GM19238 (cell line): Measurements from ENCODE around the gene GRIP2.

Experiments
- DNase-seq: peaks from one replicate; pipeline ENCODE4 v3.0.0; 2011; ENCODE audit warnings: low spot score; ENCODE audit not compliant: insufficient read length

GRIP2 gene

DNA sequence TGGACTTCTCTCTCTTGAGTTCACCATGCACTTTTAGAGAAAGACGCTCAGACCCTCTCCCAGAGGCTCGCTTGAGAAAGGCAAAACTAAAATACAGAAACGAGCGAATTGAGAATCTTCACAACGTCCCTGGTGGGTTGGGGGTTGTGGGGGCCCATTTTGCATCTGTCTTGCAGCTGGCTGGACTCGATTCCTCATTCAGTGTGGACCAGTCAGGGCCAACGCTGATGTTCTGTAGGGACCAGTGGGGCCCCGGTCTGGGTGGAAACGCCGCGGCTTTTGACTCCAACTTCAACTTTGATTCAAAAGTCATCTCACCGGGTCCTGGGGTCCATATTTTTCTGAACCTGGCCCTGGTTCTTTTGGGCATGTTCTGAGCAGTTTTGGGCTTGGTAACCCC is 69.7 kb downstream of the GRIP2 start:
- DNase-seq = no peak

DNA sequence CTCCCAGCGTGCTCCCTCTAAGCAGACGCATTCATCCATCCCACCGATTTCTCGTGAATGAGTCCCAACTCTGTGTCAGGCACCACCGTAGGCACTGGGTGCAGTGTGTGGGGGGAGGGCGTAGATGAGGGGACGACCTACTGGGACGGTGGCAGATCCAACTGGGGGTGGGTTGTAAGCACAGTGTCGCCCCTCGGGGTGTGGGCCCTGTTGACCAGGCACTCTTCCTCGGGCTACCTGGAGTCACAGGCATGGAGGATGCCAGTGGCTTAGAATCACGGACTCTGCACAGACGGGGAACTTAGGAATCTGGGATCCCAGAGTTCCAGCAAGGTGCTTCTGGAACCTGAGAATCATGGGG is 71.5 kb downstream of the GRIP2 start:
- DNase-seq = no peak

DNA sequence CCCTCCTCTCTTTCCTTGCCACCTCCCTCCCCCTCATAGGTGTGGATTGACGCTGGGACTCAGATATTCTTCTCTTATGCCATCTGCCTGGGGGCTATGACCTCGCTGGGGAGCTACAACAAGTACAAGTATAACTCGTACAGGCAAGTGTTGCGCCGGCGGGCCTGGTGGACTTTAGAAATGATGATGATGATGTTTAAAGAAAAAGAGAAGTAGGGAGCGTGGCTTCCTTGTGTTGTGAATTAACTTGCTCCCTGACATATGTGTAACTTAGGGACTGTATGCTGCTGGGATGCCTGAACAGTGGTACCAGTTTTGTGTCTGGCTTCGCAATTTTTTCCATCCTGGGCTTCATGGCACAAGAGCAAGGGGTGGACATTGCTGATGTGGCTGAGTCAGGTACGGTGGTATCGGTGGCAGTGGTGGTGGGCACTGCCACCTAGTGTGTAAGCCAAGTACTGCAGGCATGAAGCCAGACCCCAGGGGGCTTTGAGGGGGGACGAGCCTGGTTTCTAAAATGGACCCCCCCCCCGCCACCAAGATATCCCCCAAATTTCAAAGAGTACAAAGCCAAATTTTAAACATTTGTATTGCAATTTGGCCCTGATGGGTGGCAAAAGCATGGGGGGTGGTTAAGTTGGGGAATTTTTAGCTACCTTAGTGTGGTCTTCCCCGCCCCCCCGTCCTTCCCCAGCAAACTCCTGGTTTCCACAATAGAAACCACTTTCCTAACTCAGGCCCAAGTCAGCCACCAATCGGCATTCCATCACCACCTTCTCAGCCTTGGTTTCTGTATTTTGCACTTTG is 72.1 kb downstream of the GRIP2 start:
- DNase-seq = peak; percentile 76

DNA sequence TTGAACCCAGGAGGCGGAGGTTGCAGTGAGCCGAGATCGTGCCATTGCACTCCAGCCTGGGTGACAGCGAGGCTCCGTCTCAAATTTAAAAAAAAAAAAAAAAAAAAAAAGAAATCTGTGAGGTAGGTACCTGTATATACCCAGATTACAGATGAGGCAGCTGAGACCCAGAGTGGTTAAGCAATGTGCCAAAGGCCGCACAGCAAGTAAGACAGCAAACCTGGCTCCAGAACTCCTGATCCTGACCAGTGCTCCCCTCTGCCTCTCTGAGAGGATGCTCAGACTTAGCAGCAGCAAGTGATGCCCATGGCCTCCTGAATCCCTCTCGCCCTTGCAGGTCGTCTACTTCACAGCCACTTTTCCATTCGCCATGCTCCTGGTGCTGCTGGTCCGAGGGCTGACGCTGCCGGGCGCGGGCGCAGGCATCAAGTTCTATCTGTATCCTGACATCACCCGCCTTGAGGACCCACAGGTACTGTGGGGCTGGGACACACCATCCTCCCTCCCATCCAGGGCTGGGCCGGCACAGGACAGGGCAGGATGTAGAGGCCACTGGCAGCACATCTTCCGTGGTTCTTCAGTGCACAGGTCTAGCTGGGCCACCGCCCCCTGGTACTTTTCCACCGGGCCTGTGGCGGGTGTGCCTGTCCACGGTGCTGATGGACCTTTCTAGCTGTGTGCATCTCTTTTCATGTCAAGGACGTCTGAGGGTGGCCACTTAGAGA is 73.8 kb downstream of the GRIP2 start:
- no peak for DNase-seq

DNA sequence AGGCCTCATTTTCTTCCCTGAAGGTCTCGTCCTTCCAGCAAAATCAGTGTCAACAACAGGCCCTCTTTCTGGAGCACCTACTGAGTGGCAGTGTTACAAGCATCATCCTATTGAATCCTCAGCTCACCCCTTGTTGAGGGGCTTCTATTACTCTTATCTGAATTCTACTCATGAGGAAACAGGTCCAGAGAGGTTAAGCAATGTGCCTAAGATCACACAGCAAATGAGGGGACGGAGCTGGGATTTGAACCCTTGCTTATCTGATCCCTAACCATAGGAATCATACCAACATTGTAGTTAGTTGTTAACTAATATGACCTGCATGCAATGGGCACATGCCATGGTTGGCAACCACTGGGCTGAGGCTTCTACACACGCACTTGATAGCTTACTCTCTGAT is 74.7 kb downstream of the GRIP2 start:
- no peak for DNase-seq

DNA sequence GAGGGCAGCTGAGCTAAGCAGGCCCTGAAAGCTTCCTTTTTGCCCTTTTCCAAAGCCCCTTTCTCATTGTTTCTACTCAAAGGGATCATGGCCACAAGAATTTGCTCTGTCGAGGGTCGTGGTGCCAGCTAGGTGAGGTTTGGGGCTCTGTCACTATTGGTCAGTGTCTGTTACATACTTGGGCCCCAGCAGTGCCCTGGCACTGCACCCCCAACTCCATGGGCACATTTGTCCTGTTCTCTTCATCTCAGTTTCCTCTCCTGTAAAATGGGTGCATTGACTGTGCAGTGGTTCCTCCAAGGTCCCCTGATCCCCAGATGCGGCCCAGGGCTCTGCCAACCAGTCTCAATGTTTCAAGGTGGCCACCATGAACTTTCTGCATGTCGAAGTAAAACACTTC is 75.6 kb downstream of the GRIP2 start:
- no peak for DNase-seq

DNA sequence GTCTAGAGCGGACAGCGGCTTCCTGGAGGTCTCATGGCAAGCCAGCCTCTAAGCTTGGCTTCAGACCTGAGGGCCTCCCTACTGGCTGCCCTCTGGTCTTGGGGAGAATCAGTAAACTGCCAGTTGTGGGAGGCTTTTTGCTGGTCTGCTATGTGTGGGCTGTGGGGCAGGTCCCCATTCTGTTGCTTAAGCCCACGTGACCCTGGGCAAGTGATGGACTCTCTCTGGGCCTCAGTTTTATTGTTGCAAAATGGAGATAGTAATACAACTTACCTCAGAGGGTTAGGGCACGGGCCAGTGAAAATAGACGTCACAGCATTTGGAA is 76.0 kb downstream of the GRIP2 start:
- no peak for DNase-seq

DNA sequence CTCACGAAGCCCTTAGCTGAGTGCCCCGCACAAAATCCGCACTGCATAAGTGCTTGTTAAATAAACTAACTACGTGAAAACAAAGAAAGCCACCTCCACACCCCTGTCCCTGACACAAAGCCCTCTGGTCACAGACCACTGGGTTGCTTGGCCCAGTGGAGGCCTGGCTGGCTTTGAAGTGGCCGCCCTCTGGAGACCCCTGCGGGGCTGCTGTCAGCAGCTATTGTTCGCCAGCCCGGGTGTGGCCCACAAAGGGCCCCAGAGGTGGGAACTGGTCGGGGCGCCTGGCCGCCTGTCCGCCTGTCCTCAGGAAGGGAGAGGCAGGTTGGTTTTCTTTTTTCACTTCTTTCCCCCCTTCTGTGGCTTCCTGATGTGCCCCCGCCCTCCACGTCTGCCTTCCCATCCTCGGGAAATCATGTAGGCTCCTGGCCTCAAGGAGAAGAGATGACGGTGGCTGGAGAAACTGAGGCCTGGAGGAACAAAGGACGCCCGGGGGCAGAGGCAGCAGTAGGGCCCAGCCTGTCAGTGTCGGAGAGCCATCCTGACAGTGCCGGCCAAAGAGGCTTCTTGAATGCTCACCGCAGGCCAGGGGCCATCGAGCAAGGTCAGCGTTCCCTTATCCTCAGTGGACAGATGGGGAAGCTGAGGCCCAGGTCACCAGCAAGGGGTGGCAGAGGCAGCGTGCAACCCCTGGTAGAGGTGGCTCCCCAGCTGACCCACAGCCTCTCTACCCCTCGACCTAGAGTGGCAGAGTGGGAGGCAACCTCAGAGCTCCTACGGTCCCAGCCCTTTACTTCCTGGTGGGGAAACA is 76.6 kb downstream of the GRIP2 start:
- DNase-seq = no peak

DNA sequence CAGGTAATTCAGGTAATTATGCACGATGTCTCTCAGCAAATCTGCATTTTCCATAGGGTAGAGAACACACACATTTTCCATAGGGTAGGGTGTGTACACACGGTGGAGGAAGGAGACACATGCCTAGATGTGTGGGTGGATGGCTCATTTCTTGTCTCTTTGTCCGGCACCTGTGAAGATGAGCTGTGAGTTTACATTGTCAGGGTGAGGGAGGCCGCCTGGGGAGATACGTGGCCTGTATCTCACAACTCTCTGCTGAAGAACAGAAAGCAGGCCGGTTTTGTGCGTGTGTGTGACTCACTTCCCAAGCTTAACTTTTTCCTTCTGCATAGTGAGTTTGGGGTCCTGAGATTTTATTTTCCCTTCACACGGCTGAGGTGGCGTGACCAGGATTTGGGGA is 77.4 kb downstream of the GRIP2 start:
- DNase-seq = no peak

DNA sequence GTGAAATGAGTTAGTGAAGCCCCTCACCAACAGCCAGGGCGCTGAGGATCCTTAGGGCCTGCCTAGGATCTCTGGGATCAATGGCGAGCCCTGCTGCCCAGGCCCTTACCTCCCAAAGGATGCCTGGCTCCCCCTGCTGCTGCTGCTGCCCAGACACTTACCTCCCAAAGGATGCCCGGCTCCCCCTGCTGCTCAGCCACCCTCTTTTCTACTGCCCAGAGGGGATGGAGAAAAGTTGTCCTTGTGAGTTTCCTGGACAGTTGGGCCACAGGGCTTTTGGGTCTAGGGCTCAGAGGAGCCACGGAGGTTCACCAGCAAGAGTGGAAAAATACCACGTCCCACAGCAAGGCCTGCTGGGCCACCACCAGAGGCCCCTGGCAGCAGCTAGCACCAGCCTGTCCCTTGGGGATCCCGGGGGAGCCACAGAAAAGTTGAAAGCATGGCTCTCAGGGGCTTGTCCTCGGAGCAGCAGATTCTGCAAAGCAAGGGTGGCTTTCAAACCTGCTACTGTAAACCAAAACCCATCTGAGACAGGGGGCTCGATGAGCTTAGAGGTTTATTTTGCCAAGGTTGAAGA is 78.3 kb downstream of the GRIP2 start:
- peak; percentile 66 for DNase-seq

DNA sequence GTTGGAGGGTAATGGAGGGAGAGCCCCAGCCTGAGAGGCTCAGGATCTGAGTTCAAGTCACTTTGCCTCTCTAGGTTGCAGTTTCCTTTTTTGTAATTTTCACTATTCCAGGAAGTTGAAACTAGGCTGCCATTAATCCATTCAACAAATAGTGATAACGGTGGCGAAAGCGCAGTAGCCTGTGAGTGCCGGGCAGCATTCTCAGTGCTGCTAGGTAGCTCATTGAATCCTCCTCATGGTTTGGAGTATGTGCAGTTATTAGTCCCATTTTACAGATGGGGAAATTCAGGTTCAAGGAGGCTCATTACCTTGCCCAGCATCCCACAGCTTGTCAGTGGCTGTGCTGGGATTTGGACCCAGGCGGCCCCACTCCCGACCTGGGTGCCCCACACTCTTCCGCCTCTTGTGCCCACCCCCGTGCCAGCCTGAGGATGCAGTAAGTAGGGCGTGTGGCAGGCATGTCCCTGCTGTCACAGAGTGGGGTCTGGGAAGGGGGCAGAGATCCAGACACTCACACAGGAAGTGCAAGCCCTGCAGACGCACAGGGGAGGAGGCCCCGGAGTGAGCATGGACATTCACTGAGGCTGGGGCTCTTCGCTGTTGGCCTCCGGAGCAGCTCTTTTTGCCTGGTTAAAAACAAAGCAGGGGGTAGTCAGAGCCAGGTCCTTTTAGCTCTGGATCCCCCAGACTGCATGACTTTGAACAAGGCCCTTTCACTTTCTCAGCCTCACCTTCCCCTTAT is 79.0 kb downstream of the GRIP2 start:
- no peak for DNase-seq

DNA sequence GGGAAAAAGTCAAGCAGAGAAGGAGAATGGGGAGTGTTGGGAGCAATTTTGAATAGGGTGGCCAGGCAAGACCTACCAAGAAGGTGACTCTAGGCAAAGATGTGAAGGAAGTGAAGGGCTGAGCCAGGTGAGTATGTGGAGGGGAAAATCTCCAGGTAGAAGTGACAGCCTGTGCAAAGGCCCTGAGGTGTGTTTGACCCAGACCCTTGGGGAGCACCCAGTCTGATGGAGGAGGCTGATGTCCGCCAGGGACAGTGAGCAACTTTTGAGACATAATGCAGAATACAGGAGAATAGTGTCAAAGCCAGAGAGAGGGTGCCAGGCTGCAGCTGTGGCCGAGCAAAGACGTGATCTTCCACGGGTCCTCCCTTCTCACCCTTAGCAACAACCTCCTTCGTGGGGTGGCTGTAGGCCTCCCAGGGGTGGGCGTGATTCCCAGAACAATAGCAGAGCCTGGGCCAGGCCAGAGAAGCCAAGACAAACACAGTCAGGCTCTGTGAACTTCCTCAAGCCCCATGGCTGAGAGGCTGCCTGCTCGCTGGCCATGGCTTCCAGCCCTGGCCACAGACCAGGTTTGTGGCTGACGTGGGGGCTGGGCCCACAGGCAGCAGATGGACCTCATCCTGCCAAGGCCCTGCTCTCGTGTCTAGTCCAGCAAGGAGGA is 79.7 kb downstream of the GRIP2 start:
- DNase-seq = no peak

DNA sequence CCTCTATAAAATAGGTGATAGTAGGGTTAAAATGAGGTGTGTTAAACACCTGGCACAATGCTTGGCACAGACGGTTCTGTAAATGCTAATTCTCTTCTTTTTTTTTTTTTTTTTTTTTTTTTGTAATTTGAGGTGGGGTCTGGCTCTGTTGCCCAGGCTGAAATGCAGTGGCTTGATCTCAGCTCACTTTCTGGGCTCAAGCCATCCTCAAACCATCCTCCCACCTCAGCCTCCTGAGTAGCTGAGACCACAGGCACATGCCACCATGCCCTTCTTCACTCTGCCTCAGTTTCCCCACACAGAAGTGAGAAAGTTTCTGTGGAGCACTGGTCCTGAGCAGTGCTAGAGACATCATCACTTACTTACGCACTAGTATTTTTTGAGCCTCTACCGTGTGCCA is 80.4 kb downstream of the GRIP2 start:
- DNase-seq = no peak

DNA sequence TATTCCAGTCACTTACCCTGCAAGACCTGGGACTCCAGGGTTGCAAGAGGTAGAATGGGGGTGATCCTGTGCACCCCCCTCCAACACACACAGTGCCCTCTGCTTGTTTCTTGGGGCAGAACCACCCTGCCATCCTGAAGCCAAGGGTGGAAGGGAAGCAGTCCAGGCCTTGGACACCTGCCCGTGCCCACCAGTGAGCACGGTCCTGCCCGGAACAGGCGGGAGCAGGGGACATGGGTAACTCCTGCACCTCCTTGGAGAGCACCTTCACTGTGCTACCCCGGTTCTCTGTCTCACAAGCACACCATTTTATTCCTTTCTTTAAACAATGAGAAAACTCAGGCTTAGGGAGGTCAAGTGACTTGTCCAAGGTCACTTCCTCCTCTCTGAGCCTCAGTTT is 80.8 kb downstream of the GRIP2 start:
- no peak for DNase-seq

DNA sequence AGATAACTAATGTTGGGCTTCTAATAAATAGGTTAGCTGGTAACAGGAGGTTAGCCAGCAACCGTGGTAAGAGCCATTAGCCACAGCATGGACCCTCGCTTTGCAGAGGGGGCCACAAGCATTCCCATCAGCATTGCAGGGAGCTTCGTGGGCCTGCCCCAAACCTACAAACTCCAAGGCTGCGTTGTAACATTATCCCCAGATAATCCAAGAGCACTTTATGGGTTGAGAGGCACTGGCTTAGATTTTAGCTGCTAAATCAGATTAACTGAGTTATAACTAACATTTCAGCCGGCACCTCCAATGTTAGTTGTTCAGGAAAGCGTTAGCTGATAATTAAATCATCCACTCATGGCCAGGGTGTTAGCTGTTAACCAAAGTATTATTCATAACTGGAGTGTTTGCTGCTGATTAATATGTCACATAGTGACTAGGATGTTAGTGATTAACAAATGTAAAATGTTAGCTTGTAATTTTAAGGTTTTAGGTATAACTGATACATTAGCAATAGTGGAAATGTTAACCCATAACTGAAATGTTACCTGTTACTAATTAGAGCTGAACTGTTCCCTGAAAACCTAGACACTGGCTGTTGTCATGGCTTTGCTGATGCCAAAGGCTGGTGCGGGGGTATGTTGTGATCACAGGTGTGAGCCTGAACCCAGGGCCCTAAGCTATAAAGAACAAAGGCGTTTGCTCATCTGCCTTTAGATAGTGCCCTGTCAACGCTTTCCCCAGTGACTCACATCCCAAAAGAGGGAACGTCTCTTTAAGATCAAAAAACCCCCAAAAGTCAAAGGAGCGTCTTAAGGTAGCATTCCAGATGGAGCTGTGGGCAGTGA is 81.5 kb downstream of the GRIP2 start:
- no peak for DNase-seq

DNA sequence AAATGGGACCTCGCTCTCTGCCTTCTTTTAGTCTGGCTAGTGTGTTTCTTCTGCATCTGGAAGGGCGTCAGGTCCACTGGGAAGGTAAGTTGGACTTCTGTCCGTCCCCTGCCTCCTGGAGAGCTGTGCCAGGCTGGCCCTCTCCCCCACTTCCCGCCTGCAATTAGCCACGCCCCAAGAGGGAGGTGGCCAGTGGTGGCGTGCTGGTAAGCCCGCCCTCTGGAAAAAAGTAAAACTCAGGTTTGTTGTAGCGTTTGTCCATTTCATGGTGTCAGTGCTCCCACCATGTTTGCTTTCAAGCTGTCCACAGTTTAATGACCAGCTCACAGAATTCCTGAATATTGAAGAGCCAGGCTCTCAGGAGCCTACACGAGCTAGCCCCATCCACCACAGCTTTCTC is 82.1 kb downstream of the GRIP2 start:
- no peak for DNase-seq

DNA sequence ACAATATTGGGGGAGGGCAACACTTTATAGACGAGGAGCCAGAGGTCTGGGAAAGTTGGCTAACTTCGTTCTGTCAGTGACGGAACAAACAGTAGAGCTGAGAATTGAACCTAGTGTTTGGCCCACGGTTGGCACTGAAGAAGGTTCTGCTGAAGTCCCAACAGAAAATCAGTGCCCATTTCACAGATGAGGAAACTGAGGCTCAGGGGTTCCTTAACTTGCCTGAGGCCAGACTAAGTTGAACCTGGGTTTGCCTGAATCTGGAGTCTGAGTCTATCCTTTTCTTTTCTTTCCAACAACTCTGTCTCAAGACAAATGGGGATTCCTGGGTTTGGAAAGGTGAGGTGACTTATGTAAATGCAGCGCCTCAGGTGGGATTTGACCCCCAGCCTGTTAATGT is 82.7 kb downstream of the GRIP2 start:
- DNase-seq = no peak

DNA sequence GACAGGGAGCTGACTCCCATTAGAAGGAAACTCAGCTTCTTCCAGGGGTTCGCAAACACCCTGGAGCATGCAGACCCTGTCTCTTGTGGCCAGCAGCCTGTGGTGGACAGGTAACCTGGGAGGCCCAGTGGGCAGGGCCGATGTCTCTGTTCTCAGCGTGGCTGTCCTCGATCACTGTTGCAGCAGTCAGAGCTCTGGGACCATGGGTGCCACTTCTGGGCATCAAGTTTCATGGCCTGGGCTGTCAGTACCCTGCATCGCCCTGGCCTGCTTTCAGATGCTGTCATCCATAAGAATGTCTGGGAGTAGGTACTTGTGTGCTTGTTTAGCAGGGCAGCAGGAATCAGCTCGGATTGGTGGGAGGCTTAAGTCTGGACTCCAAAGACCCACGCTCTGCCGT is 83.3 kb downstream of the GRIP2 start:
- DNase-seq = no peak

DNA sequence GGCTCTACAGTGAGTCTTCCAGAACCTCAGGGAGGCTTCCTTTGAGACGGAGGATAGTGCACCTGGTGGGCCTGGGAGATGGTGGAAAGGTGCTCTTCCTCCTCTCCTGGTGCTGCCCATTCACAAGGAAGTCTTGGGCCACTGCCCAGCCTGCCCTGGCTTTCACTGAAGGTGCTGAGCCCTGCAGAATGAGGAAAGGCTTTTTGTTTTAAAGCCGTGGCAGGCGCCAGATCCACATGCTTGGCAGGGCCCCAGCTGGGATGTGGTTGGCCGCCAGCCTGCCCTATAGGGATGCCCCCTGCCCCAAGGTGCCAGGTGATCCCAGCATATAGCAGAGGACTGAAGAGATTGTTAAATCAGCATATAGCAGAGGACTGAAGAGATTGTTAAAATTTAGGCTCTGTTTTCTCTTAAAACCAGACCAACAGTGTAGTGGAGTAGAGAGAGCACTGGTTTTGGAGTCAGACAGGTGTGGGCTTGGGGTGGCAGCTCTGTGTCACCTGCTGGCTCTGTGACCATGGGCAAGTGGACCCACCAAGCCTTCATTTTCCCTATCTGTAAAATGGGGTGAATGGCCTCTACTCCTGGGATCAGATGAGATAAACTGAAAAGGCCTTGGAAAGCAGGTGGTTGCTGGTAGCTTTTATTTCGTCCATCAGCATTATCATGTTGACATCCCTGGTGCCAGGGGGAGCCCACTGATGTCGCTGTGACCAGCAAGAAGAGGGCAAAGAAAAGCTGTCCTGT is 84.4 kb downstream of the GRIP2 start:
- no peak for DNase-seq
